H1 (cell line): ENCODE data around the gene ETV1. TPM values are rescaled to one million over a fixed set of nuclear protein-coding genes. Genes with fewer than 3 reads are reported as not detected.

ENCODE experiments used
- CTCF ChIA-PET: fragments of 300-600 bp; sonication (Branson Sonifier 250); formaldehyde crosslinking; loops from one replicate; lab custom pipeline; 2021; ENCODE audit not compliant: partially characterized antibody; lab: Charles Lee
- POLR2A ChIA-PET: fragments of 300-600 bp; sonication (Branson Sonifier 250); formaldehyde crosslinking; loops from one replicate; lab custom pipeline; 2021; ENCODE audit warnings: inconsistent platforms; ENCODE audit not compliant: partially characterized antibody; lab: Charles Lee
- DNase-seq, 2 experiments: peaks; one replicate each; pipeline versions ENCODE4 v3.0.0 to v3.0.0-alpha.2; 2010 to 2022; ENCODE audit warnings: low spot score in 2 of 2, low read depth in 1 of 2, mixed read lengths in 1 of 2
- FAIRE-seq: peaks from 2 replicates; lab custom pipeline; 2011; peaks lifted over from hg19 to GRCh38; lab: Jason Lieb, UNC
- H2AFZ ChIP-seq: 2 replicates; pipeline ENCODE4 v1.8.1; 2012; ENCODE audit warnings: low read length, inconsistent platforms
- H2AK5ac ChIP-seq: 2 replicates; pipeline ENCODE4 v1.6.1; 2013; ENCODE audit warnings: low read depth, low read length
- H2BK120ac ChIP-seq: replicated peaks from 2 replicates; pipeline ENCODE3; 2013; ENCODE audit warnings: low read depth, low read length, inconsistent platforms
- H2BK12ac ChIP-seq: 2 replicates; pipeline ENCODE4 v1.6.1; 2013; ENCODE audit warnings: low read depth, low read length
- H2BK15ac ChIP-seq: 2 replicates; pipeline ENCODE4 v1.6.1; 2013; ENCODE audit warnings: low read length
- H2BK20ac ChIP-seq: 2 replicates; pipeline ENCODE4 v1.6.1; 2013; ENCODE audit warnings: low read length
- H2BK5ac ChIP-seq: 2 replicates; pipeline ENCODE4 v1.6.1; 2013; ENCODE audit warnings: low read depth, low read length
- H3K14ac ChIP-seq: 2 replicates; pipeline ENCODE4 v1.6.1; 2013; ENCODE audit warnings: inconsistent platforms; ENCODE audit not compliant: insufficient read length
- H3K18ac ChIP-seq: 2 replicates; pipeline ENCODE4 v1.6.1; 2013; ENCODE audit warnings: low read length; ENCODE audit errors: extremely low read depth
- H3K23ac ChIP-seq: 2 replicates; pipeline ENCODE4 v1.6.1; 2013; ENCODE audit warnings: inconsistent platforms; ENCODE audit not compliant: insufficient read length
- H3K23me2 ChIP-seq: 2 replicates; pipeline ENCODE4 v1.6.1; 2013; ENCODE audit warnings: low read depth, low read length
- H3K27ac ChIP-seq: 2 replicates; pipeline ENCODE4 v1.6.1; 2011; ENCODE audit warnings: low read depth, low read length, inconsistent platforms
- H3K27me3 ChIP-seq, 4 experiments: replicated peaks in 1 of 4; 1 replicate in 1 of 4; 2 replicates in 3 of 4; pipeline versions ENCODE4 v1.6.1 to v1.8.1; 2011 to 2013; ENCODE audit warnings: low read length in 3 of 4, mild to moderate bottlenecking in 3 of 4, inconsistent platforms in 2 of 4, mixed read lengths in 2 of 4, moderate library complexity in 1 of 4; ENCODE audit not compliant: control insufficient read depth in 3 of 4, insufficient read depth in 3 of 4; ENCODE audit errors: extremely low read depth in 1 of 4
- H3K36me3 ChIP-seq, 4 experiments: 2 replicates each; pipeline versions ENCODE4 v1.6.1 to v1.8.1; 2011 to 2013; ENCODE audit warnings: mild to moderate bottlenecking in 4 of 4, low read length in 3 of 4, moderate library complexity in 2 of 4, control low read depth in 1 of 4, inconsistent platforms in 1 of 4; ENCODE audit not compliant: insufficient read depth in 4 of 4, control insufficient read depth in 2 of 4
- H3K4ac ChIP-seq: replicated peaks from 2 replicates; pipeline ENCODE3; 2013; ENCODE audit warnings: low read length, low read depth, mixed read lengths, inconsistent platforms; ENCODE audit not compliant: insufficient read length
- H3K4me1 ChIP-seq, 4 experiments: replicated peaks in 1 of 4; 1 replicate in 1 of 4; 2 replicates in 3 of 4; pipeline versions ENCODE4 v1.6.1 to v1.8.1; 2011 to 2013; ENCODE audit warnings: low read length in 3 of 4, inconsistent platforms in 2 of 4, mixed read lengths in 1 of 4; ENCODE audit not compliant: insufficient read depth in 4 of 4, control insufficient read depth in 3 of 4
- H3K4me2 ChIP-seq, 2 experiments: 2 replicates each; pipeline versions ENCODE4 v1.6.1 to v1.8.1; 2011 to 2013; ENCODE audit warnings: low read depth in 2 of 2, low read length in 2 of 2, control low read depth in 1 of 2, inconsistent platforms in 1 of 2, mild to moderate bottlenecking in 1 of 2; ENCODE audit not compliant: insufficient read depth in 1 of 2
- H3K4me3 ChIP-seq, 4 experiments: fragments of 200-600, 300-600 bp in 1 of 4; sonication (generic), shearing (Covaris generic), sonication (Bioruptor Twin) in 1 of 4; 2 replicates each; pipeline versions ENCODE4 v1.5.1 to v1.8.1; 2011 to 2016; ENCODE audit warnings: low read length in 4 of 4, low read depth in 3 of 4, control low read depth in 2 of 4, inconsistent platforms in 2 of 4, mild to moderate bottlenecking in 2 of 4, mixed read lengths in 1 of 4, moderate library complexity in 1 of 4; ENCODE audit not compliant: insufficient read depth in 2 of 4; ENCODE audit errors: extremely low read depth in 1 of 4
- H3K56ac ChIP-seq: replicated peaks from 2 replicates; pipeline ENCODE3; 2013; ENCODE audit warnings: low read depth, mild to moderate bottlenecking, mixed read lengths, low read length, inconsistent platforms; ENCODE audit not compliant: insufficient read length
- H3K79me1 ChIP-seq: 2 replicates; pipeline ENCODE4 v1.6.1; 2013; ENCODE audit warnings: low read depth, low read length, control low read depth
- H3K79me2 ChIP-seq, 2 experiments: 2 replicates each; pipeline versions ENCODE4 v1.6.1 to v1.8.1; 2012 to 2013; ENCODE audit warnings: low read length in 2 of 2, mild to moderate bottlenecking in 2 of 2, inconsistent platforms in 1 of 2; ENCODE audit not compliant: insufficient read depth in 2 of 2, control insufficient read depth in 1 of 2
- H3K9ac ChIP-seq, 4 experiments: replicated peaks in 1 of 4; 1 replicate in 1 of 4; 2 replicates in 3 of 4; pipeline versions ENCODE4 v1.6.1 to v1.8.1; 2011 to 2013; ENCODE audit warnings: low read depth in 3 of 4, low read length in 3 of 4, control low read depth in 2 of 4, mild to moderate bottlenecking in 2 of 4, moderate library complexity in 2 of 4, inconsistent platforms in 1 of 4; ENCODE audit errors: extremely low read depth in 1 of 4
- H3K9me3 ChIP-seq, 2 experiments: 2 replicates each; pipeline versions ENCODE4 v1.6.1 to v1.8.1; 2012 to 2013; ENCODE audit warnings: mild to moderate bottlenecking in 2 of 2, moderate library complexity in 2 of 2, control low read depth in 1 of 2, inconsistent platforms in 1 of 2, low read depth in 1 of 2, low read length in 1 of 2, mixed read lengths in 1 of 2; ENCODE audit not compliant: insufficient read depth in 2 of 2
- H4K20me1 ChIP-seq, 2 experiments: replicated peaks in 1 of 2; 2 replicates each; pipeline versions ENCODE3 to v1.8.1; 2011 to 2013; ENCODE audit warnings: inconsistent platforms in 2 of 2, low read length in 2 of 2, mild to moderate bottlenecking in 1 of 2; ENCODE audit not compliant: insufficient read depth in 2 of 2, control insufficient read depth in 1 of 2
- H4K5ac ChIP-seq: 2 replicates; pipeline ENCODE4 v1.6.1; 2013; ENCODE audit warnings: low read length, low read depth, mixed read lengths, inconsistent platforms; ENCODE audit not compliant: insufficient read length
- H4K8ac ChIP-seq: 2 replicates; pipeline ENCODE4 v1.8.0; 2013; ENCODE audit warnings: mild to moderate bottlenecking, moderate library complexity, low read length, inconsistent platforms; ENCODE audit not compliant: insufficient read depth; ENCODE audit errors: extremely low read depth
- H4K91ac ChIP-seq: replicated peaks from 2 replicates; pipeline ENCODE3; 2013; ENCODE audit warnings: low read length, mixed read lengths, inconsistent platforms; ENCODE audit not compliant: insufficient read length
- CHD2 ChIP-seq: IDR thresholded peaks from 2 replicates; pipeline ENCODE4 v1.6.1; 2012; ENCODE audit warnings: low read length, improper control_type of control experiment
- CREB1 ChIP-seq: IDR thresholded peaks from 2 replicates; pipeline ENCODE4 v1.6.1; 2012; ENCODE audit warnings: inconsistent platforms
- EZH2 ChIP-seq: fragments of 200-600 bp; sonication (generic); IDR thresholded peaks from 2 replicates; pipeline ENCODE4 v1.7.1; 2012; ENCODE audit warnings: low read depth, mild to moderate bottlenecking, moderate library complexity, low read length, inconsistent platforms; ENCODE audit not compliant: severe bottlenecking
- SIRT6 ChIP-seq: IDR thresholded peaks from one replicate; pipeline ENCODE4 v1.7.1; 2012; ENCODE audit warnings: low read length, inconsistent platforms
- WGBS, 2 experiments: shearing (Covaris generic) in 1 of 2; methylation state at CpG; one replicate each; pipeline versions ENCODE4 v1.1.6 to v1.1.7; 2013 to 2015; ENCODE audit warnings: low lambda C conversion rate in 2 of 2, mixed read lengths in 2 of 2, inconsistent platforms in 1 of 2, low coverage in 1 of 2, missing lambda C conversion rate in 1 of 2; ENCODE audit not compliant: insufficient replicate concordance in 2 of 2, insufficient coverage in 1 of 2, insufficient read length in 1 of 2; ENCODE audit errors: extremely low coverage in 1 of 2, missing lambda C conversion rate in 1 of 2; 5-methylcytosine and 5-hydroxymethylcytosine counted together
- polyA plus RNA-seq, 7 experiments: library from polyadenylated mRNA; depleted of rRNA in 3 of 7; stranded (reverse) in 5 of 7; unstranded in 2 of 7; fragments of >200 nt in 5 of 7; fragments of 200-250 nt in 2 of 7; gene quantifications; 1 replicate in 5 of 7; 2 replicates in 1 of 7; 4 replicates in 1 of 7; pipeline versions ENCODE4 v1.2.1 to v1.2.3, GENCODE V29; 2011 to 2013; ENCODE audit warnings: missing spikeins in 2 of 7, mixed read lengths in 2 of 7
- total RNA-seq: library from RNA; stranded (reverse); fragmentation: NEBNext Ultra II Directional; extraction: Animal tissue kit (Norgen Biotek cat#: 25700); gene quantifications from 2 replicates; pipeline ENCODE4 v1.2.1, GENCODE V29; 2021

ETV1 gene
- total and polyA plus RNA-seq, 2 of the 8 experiments (the other 6 are each of a cell fraction or from before 2014, with no cell fraction given) = 58.3 to 91.2 TPM

GRCh38 chr7:13945670-13946069, 43.8 kb downstream of the ETV1 start:
- Histone ChIP-seq H2AK5ac (no peak overlapping the region), H4K91ac (no peak overlapping the region), H3K23ac (no peak overlapping the region), H3K9ac (no peak overlapping the region), H3K23me2 (no peaks in the 10 kb centered on the region; the same call in 1 of the 2 replicates), H3K18ac (no peak overlapping the region), H2BK12ac (no peak overlapping the region), H3K27ac (no peak overlapping the region), H4K5ac (no peak overlapping the region), H3K4ac (no peak overlapping the region), H3K4me2 (no peak overlapping the region), H3K4me3 (no peak overlapping the region), H2BK15ac (no peak overlapping the region), H3K9me3 (no peaks in the 10 kb centered on the region; a peak in 1 of 4 replicates), H3K27me3 (no peaks in the 10 kb centered on the region), H2BK20ac (no peak overlapping the region), H3K56ac (no peak overlapping the region), H2AFZ (no peak overlapping the region), H3K4me1 (peaks cover 0 to 4% (median 2%) of the 10 kb centered on the region in 4 experiments; a peak in 3 of 7 replicates), H4K20me1 (no peaks in the 10 kb centered on the region), H2BK5ac (no peak overlapping the region), H3K14ac (no peak overlapping the region), H3K79me1 (no peaks in the 10 kb centered on the region; the same call in 1 of the 2 replicates), H4K8ac (no peak overlapping the region), H3K36me3 (no peaks in the 10 kb centered on the region; a peak in 1 of 8 replicates), H3K79me2 (peaks cover 0 to 13% of the 10 kb centered on the region in 2 experiments; a peak in 2 of 4 replicates), H2BK120ac (no peak overlapping the region)
- FAIRE-seq (no peak), DNase-seq (no peak)
- 91% methylated on average over 7 of the region's 7 CpGs; no CpG with 5 or more reads in 1 of the 2 experiments for WGBS, 2 experiments
- POLR2A ChIA-PET = no interaction called here
- CTCF ChIA-PET = no interaction called here
- TF ChIP-seq CREB1 (no peak), EZH2 (no peak), SIRT6 (no peak), CHD2 (no peak)
